ENCODE results near the gene SPHK1. TPM values are rescaled to one million over a fixed set of nuclear protein-coding genes. Genes with fewer than 3 reads are reported as not detected.
"Not testable (repeated sequence)": the region's sequence is repeated elsewhere in the genome, so short reads cannot be mapped to it uniquely, and the experiment has no call there.

SPHK1 gene
- total RNA-seq, 1 donor from 2014 or later: 15.4 TPM

GRCh38 chr17:76341301-76341700 is 43.1 kb upstream of the SPHK1 start:
- Mint-ChIP-seq H3K27me3 (ENCODE audit: unreplicated experiment) (no peaks in the 10 kb centered on the region), H3K36me3 (ENCODE audit: low read depth, unreplicated experiment) (peaks cover 43% of the 10 kb centered on the region), H3K9me3 (ENCODE audit: unreplicated experiment) (no peaks in the 10 kb centered on the region), H3K4me1 (ENCODE audit: unreplicated experiment) (peaks cover 7% of the 10 kb centered on the region), H3K4me3 (ENCODE audit: unreplicated experiment) (no peak overlapping the region), H3K27ac (ENCODE audit: unreplicated experiment) (no peak overlapping the region)
- no peak for TF ChIP-seq CTCF (IDR thresholded peaks at IDR 0.05; ENCODE audit: unreplicated experiment)
- DNase-seq (ENCODE audit: low spot score): no peak

- Mint-ChIP-seq H3K9me3 (ENCODE audit: unreplicated experiment) (no peaks in the 10 kb centered on the region), H3K4me3 (ENCODE audit: unreplicated experiment) (no peak overlapping the region), H3K27me3 (ENCODE audit: unreplicated experiment) (no peaks in the 10 kb centered on the region), H3K27ac (ENCODE audit: unreplicated experiment) (no peak overlapping the region), H3K36me3 (ENCODE audit: low read depth, unreplicated experiment) (peaks cover 52% of the 10 kb centered on the region), H3K4me1 (ENCODE audit: unreplicated experiment) (peaks cover 3% of the 10 kb centered on the region)
- TF ChIP-seq CTCF (IDR thresholded peaks at IDR 0.05; ENCODE audit: unreplicated experiment): no peak
- no peak for DNase-seq (ENCODE audit: low spot score)
Measured at GRCh38 chr17:76343106-76343505, 41.3 kb upstream of the SPHK1 start.

- H3K9me3 Mint-ChIP-seq (ENCODE audit: unreplicated experiment): no peaks in the 10 kb centered on the region
- peak overlapping the region; percentile 26 for H3K4me3 Mint-ChIP-seq (ENCODE audit: unreplicated experiment)
- H3K27ac Mint-ChIP-seq (ENCODE audit: unreplicated experiment): no peak overlapping the region
- DNase-seq (ENCODE audit: low spot score): no peak
- peaks cover under 1% of the 10 kb centered on the region for H3K27me3 Mint-ChIP-seq (ENCODE audit: unreplicated experiment)
- peaks cover 3% of the 10 kb centered on the region for H3K4me1 Mint-ChIP-seq (ENCODE audit: unreplicated experiment)
- TF ChIP-seq CTCF (IDR thresholded peaks at IDR 0.05; ENCODE audit: unreplicated experiment): no peak
- H3K36me3 Mint-ChIP-seq (ENCODE audit: low read depth, unreplicated experiment): peaks cover 43% of the 10 kb centered on the region
Measured at GRCh38 chr17:76345377-76345974, 38.9 kb upstream of the SPHK1 start.

GRCh38 chr17:76346936-76347335 is 37.5 kb upstream of the SPHK1 start:
- Mint-ChIP-seq H3K36me3 (ENCODE audit: low read depth, unreplicated experiment) (peaks cover 32% of the 10 kb centered on the region), H3K4me3 (ENCODE audit: unreplicated experiment) (peak overlapping the region; percentile 60)
- not testable (repeated sequence) for H3K9me3 Mint-ChIP-seq (ENCODE audit: unreplicated experiment); H3K27me3 Mint-ChIP-seq (ENCODE audit: unreplicated experiment); DNase-seq (ENCODE audit: low spot score); H3K4me1 Mint-ChIP-seq (ENCODE audit: unreplicated experiment); H3K27ac Mint-ChIP-seq (ENCODE audit: unreplicated experiment)

GRCh38 chr17:76350463-76350862 is 33.9 kb upstream of the SPHK1 start:
- TF ChIP-seq CTCF (IDR thresholded peaks at IDR 0.05; ENCODE audit: unreplicated experiment): no peak
- Mint-ChIP-seq H3K9me3 (ENCODE audit: unreplicated experiment) (no peaks in the 10 kb centered on the region), H3K36me3 (ENCODE audit: low read depth, unreplicated experiment) (peaks cover 21% of the 10 kb centered on the region), H3K27me3 (ENCODE audit: unreplicated experiment) (peaks cover 15% of the 10 kb centered on the region), H3K4me1 (ENCODE audit: unreplicated experiment) (peaks cover 20% of the 10 kb centered on the region), H3K27ac (ENCODE audit: unreplicated experiment) (no peak overlapping the region), H3K4me3 (ENCODE audit: unreplicated experiment) (peak overlapping the region; percentile 35)
- DNase-seq (ENCODE audit: low spot score): no peak

Data from endothelial cell (in vitro differentiated cells).